GM21360 (cell line): ENCODE results near the gene FXYD7.
"Not testable (repeated sequence)": the region's sequence is repeated elsewhere in the genome, so short reads cannot be mapped to it uniquely, and the experiment has no call there.

Experiments
- ATAC-seq: cut with Tn5 transposase; IDR thresholded peaks from one replicate; pipeline ENCODE4 v1.9.1; 2021; ENCODE audit warnings: mild to moderate bottlenecking, moderate library complexity; ENCODE audit not compliant: unreplicated experiment

Gene FXYD7, protein sequence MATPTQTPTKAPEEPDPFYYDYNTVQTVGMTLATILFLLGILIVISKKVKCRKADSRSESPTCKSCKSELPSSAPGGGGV

GRCh38 chr19:35143231-35143715 lies at the start of gene FXYD7:
TSS of gene FXYD7 (plus strand) at chr19:35143255. CDS start at chr19:35143334, 79 bp downstream.
- no peak for ATAC-seq

- ATAC-seq: no peak
Observed at GRCh38 chr19:35093430-35093829, 49.6 kb upstream of the FXYD7 start.

DNA sequence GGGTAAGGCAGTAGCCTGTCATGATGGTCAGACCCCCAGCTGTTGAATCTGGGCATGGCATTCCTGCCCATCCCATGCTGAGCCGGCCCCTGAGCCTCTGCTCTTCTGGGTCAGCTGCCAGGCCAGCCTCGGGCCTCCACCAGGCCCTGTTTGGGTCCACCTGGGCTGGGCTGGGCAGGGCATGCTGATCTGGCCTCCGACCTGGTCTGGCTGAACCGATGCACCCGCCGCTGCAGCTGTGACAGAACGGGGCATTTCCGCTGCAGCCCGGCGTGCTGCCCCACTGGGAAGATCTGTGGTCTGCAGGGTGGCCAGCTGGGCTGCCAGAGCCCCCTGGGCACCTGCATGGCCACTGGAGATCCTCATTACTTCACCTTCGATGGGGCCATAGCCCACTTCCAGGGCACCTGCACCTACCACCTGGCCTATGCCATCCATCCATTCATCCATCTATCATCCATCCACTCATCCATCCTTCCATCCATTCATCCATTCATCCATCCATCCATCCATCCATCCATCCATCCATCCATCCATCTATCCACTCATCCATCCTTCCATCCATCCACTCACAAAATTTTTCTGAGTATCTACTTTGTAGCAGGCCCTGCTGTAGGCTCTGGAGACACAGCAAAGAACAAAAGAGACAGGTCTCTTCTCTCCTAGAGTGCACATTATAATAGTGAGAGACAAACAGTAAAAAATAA lies 49.0 kb upstream of the FXYD7 start:
- no peak for ATAC-seq

DNA sequence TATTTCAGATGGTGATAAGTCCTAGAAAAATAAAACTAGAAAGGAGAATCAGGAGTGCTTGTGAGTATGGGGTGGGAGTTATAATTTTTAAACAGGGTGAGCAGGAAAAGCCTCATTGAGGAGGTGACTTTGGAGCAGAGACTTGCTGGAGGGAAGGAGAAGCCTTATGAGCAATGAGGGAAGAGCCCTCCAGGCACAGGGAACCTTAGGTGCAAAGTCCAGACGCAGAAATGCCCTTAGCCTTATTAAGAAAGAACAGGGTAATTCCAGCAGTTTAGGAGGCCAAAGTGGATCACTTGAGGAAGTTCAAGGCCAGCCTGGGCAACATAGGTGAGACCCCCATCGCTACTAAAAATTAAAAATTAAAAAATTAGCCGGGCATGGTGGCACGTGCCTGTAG lies 48.4 kb upstream of the FXYD7 start:
- no peak for ATAC-seq

DNA sequence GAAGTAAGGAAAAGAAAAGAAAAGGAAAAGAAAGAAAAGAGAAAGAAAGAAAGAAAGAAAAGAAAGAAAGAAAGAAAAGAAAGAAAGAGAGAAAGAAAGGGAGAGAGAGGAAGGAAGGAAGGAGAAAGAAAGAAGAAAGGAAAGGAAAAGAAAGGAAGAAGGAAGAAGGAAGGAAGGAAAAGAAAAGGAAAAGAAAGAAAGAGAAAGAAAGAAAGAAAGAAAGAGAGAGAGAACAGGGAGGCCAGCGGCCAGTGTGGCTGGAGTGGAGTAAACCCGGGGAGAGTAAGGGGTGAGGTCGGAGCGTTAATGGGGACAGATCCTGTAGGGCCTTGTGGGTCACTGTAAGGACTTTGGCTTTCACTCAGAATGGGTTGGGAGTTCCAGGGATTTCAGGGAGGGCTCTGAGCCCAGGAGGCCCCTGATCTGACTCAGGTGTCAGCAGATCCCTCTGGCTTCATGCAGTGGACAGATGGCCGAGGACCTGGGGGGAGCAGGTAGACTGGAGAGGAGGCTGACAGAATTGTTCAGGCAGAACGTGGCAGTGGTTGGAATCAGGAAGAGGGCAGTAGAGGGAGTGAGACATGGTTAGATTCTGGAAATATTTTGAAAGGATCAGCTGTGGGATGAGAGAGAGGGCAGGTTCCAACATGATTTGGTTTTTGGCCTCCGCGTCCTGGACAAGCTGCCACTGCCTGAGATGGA lies 47.2 kb upstream of the FXYD7 start:
- ATAC-seq: no peak

DNA sequence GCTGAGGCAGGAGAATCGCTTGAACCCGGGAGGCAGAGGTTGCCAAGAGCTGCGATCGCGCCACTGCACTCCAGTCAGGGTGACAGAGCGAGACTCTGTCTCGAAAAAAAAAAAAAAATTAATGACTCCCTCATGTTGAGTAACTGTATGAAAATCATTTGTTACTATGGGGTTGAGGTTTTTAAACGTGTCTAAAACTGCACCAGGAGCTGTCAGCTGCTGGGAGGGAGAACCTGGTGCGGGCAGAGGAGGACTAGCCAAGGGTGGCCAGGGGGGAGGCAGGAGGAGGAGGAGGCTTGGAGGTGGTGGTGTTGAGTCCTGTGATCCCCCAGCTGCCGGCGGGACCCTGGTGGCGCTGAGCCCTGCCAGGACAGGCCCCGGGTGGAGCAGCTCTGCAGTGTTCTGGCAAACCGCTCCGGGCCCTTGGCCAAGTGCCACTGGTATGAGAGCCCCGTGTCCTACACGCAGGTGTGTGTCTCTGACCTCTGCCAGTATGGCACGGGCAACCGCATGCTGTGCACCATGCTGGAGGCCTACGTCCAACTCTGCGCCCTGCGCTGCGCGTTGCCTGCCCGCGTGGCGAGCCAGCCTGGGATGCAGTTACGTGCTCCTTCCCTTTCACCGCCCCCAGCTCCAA lies 44.5 kb upstream of the FXYD7 start:
- no peak for ATAC-seq

GRCh38 chr19:35099155-35099896 lies 43.7 kb upstream of the FXYD7 start:
- ATAC-seq: no peak

- ATAC-seq: no peak
Observed at GRCh38 chr19:35099897-35100275, 43.2 kb upstream of the FXYD7 start.

DNA sequence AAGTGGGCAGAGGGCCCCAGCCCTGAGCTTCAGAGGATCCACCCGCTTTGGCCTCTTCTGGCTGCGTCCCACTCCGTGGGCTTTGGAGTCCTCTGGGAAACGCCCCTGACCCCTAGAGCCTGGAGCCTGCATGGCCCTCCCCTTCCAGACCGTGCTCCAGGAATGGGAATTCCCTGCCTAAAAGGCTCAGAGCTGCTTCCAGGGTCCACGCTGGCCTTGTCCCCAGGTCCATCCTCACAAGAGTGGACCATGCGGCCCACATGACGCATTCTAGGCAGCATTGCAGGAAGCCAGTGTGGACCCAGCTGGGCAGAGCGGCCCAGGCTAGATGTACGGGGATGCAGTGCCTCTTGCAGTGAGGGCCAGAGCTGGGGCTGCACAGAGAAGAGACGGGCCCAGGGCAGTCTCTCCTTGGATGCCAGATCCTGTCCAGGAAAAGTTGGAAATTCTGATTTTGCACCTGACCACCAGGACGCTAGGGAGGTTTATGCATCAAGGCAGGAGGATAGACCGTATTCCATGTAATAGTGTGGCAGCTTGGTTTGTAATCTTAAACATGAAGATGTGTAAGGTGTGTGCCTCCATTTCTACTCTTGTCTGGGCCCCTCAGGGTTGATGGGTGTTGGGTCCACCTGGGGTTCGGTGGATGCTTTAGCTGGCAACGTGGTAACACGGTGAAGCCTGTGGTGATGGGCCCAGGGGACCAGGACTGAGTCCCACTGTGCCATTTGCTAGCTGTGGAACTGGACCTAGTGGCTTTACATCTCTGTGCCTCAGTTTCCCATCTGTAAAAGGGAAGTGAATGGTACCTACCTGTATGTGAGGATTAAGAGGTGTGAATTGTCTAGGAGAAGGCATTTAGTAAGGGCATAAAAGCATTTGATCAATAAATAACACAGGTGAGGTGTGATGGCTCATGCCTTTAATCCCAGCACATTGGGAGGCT lies 42.2 kb upstream of the FXYD7 start:
- no peak for ATAC-seq

- ATAC-seq: not testable (repeated sequence)
Observed at GRCh38 chr19:35101949-35102348, 41.1 kb upstream of the FXYD7 start.

DNA sequence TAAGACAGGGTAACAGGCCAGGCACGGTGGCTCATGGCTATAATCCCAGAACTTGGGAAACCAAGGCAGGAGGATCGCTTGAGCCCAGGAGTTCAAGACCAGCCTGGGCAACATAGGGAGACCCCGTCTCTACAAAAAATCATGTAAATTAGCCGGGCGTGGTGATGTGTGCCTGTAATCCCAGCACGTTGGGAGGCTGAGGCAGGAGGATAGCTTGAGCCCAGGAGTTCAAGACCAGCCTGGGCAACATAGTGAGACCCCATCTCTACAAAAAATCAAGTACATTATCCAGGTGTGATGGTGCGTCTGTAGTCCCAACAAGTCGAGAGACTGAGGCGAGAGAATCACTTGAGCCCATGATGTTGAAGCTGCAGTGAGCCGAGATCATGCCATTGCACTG lies 39.4 kb upstream of the FXYD7 start:
- ATAC-seq: not testable (repeated sequence)

GRCh38 chr19:35104361-35104760 lies 38.7 kb upstream of the FXYD7 start:
- no peak for ATAC-seq

DNA sequence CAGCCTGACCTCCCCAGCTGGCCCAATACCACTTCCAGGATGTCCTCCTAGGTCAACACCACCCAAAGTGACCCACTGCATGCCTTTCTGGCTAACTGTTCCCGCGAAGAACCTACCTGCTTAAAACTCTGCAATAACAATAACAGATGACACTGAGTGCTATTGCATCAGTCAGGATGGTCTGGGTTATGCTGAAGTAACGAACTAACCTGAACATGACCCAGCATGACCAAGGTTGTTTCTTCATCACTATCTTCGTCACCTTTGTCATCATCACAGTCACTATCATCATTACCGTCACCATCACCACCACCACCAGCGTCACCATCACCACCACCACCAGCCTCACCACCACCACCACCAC lies 38.0 kb upstream of the FXYD7 start:
- no peak for ATAC-seq

DNA sequence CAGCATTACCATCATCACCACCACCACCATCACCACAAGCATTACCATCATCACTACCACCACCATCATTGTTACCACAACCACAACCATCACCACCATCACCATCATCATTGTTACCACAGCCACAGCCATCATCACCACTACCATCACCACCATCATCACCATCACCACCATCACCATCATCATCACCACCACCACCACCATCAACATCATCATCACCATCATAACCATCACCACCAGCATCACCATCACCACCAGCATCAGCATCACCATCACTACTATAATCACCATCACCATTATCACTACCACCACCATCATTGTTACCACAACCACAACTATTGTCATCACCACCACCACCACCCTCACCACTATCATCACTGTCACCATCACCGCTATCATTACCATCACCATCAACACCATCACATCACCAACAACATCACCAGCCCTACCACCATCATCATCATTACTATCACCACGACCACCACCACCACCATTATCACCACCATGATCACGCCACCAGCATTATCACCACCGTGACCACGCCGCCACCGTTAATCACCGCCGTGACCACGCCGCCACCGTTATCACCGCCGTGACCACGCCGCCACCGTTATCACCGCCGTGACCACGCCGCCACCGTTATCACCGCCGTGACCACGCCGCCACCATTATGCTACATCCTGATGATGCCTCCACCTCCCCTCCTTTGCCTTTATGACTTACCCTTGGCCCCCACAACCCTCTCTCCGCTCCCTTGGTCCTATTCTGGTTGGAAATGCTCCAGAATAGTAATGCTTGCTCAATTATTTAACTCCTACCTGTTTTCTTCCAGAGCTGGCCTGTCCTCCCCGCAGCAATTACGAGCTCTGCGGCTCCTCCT lies 37.4 kb upstream of the FXYD7 start:
- ATAC-seq: no peak

DNA sequence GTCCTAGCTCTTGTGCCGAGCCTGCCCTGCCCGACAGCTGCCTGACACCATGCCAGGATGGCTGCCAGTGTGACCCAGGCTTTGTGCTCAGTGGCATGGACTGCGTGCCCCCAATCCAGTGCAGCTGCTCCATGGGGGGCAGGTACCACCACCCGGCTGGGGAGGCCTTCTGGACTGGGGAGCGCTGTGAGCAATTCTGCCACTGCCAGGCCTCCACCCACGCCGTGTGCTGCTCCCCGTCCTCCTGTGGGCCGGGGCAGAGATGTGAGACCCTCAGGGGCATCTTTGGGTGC lies 36.8 kb upstream of the FXYD7 start:
- ATAC-seq: no peak

DNA sequence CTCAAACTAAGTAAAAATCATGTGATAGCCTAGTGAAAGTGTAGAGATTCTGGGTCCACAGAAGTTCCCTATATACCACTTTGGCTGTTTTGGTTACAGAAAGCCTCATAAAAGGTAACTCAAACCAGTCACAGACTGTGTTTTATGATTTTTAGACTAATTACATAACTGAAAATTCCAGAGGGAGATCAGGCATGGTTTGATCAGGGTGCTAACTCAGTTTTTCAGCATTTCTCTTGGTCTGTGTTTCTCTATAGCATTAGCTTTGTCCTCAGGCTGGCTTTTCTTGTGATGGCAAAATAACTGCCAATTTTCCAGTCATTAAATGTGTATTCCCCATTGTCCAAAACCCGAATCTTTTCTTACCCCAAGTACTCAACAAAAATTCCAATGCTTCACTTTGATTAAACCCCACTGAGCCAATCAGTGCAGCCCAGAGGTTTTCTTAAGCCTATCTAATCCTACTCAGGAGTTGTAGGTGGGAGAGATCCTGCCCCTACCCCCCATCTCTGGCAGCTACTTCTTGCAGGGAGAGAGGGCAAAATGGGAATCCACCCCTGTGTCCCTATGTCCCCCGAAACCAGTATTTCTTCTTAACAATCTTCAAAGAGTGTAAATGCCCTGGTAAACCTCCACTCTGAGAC lies 36.0 kb upstream of the FXYD7 start:
- ATAC-seq: no peak

DNA sequence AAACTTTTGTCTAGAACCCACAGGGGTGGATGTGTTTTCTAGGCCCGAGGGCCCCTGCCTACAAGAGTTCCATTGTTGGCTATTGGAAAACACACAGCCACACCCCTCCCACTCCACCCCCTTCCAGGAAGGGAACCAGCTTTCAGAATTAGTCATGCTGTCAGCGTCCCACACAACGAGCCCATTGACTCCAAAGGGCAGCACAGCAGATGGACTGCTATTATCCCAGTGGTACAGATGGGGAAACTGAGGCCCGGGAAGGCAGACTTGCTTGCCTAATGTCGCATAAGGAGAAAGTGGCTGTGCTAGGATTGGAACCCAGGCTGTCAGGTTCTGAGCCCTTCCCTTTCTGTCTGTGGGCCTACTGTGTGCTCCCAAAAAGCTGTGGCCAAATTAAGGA lies 35.5 kb upstream of the FXYD7 start:
- ATAC-seq: no peak

DNA sequence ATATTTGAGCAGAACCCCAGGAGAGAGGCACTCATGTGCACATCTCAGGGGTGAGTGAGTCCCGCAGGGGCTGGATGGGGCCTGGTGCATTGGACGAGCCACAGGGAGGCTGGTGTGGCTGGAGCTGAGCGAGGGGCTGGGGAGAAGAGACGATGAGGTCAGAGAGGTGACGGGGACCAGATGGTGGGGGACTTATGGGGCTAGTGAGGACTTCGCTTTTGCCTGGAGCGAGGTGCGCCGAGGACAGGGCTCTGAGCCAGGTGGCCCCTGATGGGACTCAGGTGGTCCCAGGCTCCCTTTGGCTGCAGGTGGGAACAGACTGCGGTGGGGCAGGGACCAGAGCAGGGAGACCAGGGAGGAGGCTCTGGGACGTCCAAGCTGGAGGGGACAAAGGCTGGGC lies 34.3 kb upstream of the FXYD7 start:
- no peak for ATAC-seq
